Activated CD8-positive, alpha-beta memory T cell treated with anti-CD3 and anti-CD28 coated beads for 24 hours (primary cell): ENCODE data around the gene FCN1.
"Not testable (repeated sequence)": the region's sequence is repeated elsewhere in the genome, so short reads cannot be mapped to it uniquely, and the experiment has no call there.

Experiments used
- DNase-seq: peaks from one replicate; pipeline ENCODE4 v3.0.0-alpha.2; 2020

The FCN1 gene

GRCh38 chr9:134870746-134871662, 46.7 kb downstream of the FCN1 start:
- no peak for DNase-seq

GRCh38 chr9:134870301-134870694, 47.4 kb downstream of the FCN1 start:
- DNase-seq, result no peak

- DNase-seq, result no peak
These were observed 48.0 kb downstream of the FCN1 start for GRCh38 chr9:134869554-134870300.

GRCh38 chr9:134868751-134869553, 48.8 kb downstream of the FCN1 start:
- DNase-seq, result no peak

- no peak for DNase-seq
These were observed 49.6 kb downstream of the FCN1 start for GRCh38 chr9:134867917-134868750.

GRCh38 chr9:134864821-134865190, 52.9 kb downstream of the FCN1 start:
- DNase-seq, result no peak

- no peak for DNase-seq
These were observed 53.5 kb downstream of the FCN1 start for GRCh38 chr9:134863941-134864820.

GRCh38 chr9:134863306-134863902, 54.3 kb downstream of the FCN1 start:
- DNase-seq, result no peak

GRCh38 chr9:134861595-134862334, 55.9 kb downstream of the FCN1 start:
- no peak for DNase-seq

GRCh38 chr9:134860510-134860909, 57.2 kb downstream of the FCN1 start:
- DNase-seq, result no peak

- no peak for DNase-seq
These were observed 59.5 kb downstream of the FCN1 start for GRCh38 chr9:134858051-134858841.

GRCh38 chr9:134857451-134857850, 60.3 kb downstream of the FCN1 start:
- not testable (repeated sequence) for DNase-seq

- DNase-seq, result no peak
These were observed 61.8 kb downstream of the FCN1 start for GRCh38 chr9:134855900-134856377.
